PFSK-1 (cell line): ENCODE results near the gene CDH6.

Experiments used
- POLR2AphosphoS5 ChIP-seq: IDR thresholded peaks from 2 replicates; pipeline ENCODE4 v1.6.1; 2012; ENCODE audit warnings: low read depth, mild to moderate bottlenecking, control low read depth, low read length, moderate library complexity
- TAF1 ChIP-seq: IDR thresholded peaks from 2 replicates; pipeline ENCODE4 v1.6.1; 2012; ENCODE audit warnings: low read length, control low read depth, borderline replicate concordance; ENCODE audit not compliant: insufficient read depth
- TF ChIP-seq, protein P1 (sequence below), 2 experiments: IDR thresholded peaks; 2 replicates each; pipeline versions ENCODE4 v1.6.1 to v1.8.0; 2011 to 2012; ENCODE audit warnings: low read depth in 2 of 2, low read length in 2 of 2, control low read depth in 1 of 2, inconsistent platforms in 1 of 2, mild to moderate bottlenecking in 1 of 2, moderate library complexity in 1 of 2; ENCODE audit not compliant: insufficient read depth in 1 of 2

DNA sequence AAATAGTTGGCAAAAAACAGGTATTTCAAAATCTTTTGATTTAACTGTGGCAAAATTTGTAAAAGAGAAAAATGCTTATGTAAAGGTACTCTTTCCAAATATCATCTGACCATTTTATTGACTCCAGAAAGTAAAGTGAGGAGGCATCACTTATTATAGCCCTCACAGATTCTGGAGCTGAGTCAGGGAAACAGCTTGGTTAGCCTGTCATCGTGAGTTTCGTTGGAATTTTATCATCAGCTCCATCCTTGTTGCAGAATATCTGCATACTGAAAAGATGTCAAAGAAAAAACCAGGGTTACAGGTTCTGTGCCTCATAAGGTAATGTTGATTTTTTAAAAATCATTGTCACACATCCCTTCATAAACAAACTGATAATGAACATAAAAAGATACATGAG lies 74.8 kb downstream of the CDH6 start:
- TF ChIP-seq, protein P1, sequence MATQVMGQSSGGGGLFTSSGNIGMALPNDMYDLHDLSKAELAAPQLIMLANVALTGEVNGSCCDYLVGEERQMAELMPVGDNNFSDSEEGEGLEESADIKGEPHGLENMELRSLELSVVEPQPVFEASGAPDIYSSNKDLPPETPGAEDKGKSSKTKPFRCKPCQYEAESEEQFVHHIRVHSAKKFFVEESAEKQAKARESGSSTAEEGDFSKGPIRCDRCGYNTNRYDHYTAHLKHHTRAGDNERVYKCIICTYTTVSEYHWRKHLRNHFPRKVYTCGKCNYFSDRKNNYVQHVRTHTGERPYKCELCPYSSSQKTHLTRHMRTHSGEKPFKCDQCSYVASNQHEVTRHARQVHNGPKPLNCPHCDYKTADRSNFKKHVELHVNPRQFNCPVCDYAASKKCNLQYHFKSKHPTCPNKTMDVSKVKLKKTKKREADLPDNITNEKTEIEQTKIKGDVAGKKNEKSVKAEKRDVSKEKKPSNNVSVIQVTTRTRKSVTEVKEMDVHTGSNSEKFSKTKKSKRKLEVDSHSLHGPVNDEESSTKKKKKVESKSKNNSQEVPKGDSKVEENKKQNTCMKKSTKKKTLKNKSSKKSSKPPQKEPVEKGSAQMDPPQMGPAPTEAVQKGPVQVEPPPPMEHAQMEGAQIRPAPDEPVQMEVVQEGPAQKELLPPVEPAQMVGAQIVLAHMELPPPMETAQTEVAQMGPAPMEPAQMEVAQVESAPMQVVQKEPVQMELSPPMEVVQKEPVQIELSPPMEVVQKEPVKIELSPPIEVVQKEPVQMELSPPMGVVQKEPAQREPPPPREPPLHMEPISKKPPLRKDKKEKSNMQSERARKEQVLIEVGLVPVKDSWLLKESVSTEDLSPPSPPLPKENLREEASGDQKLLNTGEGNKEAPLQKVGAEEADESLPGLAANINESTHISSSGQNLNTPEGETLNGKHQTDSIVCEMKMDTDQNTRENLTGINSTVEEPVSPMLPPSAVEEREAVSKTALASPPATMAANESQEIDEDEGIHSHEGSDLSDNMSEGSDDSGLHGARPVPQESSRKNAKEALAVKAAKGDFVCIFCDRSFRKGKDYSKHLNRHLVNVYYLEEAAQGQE (IDR thresholded peaks at IDR 0.05; ENCODE audit: insufficient read depth in 1 of 2, low read depth in 2 of 2, low read length in 2 of 2): no peak
- TF ChIP-seq TAF1 (no peak), POLR2AphosphoS5 (no peak)
